Neural progenitor cell (in vitro differentiated cells): ENCODE measurements around the gene STARD3NL. TPM values are rescaled to one million over a fixed set of nuclear protein-coding genes. Genes with fewer than 3 reads are reported as not detected.

ENCODE experiments used
- DNase-seq: peaks from one replicate; pipeline ENCODE4 v3.0.0-alpha.2; 2016; ENCODE audit warnings: low spot score
- H2AFZ ChIP-seq: fragments of 200-600 bp; sonication (generic); replicated peaks from 2 replicates; pipeline ENCODE4 v1.6.1; 2016; ENCODE audit warnings: antibody characterized with exemption
- H3F3A ChIP-seq: fragments of 200-600 bp; sonication (generic); 2 replicates; pipeline ENCODE4 v1.6.1; 2016; ENCODE audit warnings: antibody characterized with exemption, low read depth
- H3K27ac ChIP-seq: fragments of 200-600 bp; sonication (generic); 2 replicates; pipeline ENCODE4 v1.5.1; 2016; ENCODE audit warnings: mild to moderate bottlenecking
- H3K27me3 ChIP-seq: fragments of 200-600 bp; sonication (generic); 2 replicates; pipeline ENCODE4 v1.6.1; 2016; ENCODE audit warnings: mild to moderate bottlenecking, moderate library complexity
- H3K36me3 ChIP-seq: fragments of 200-600 bp; sonication (generic); 2 replicates; pipeline ENCODE4 v1.5.1; 2016
- H3K4me1 ChIP-seq: fragments of 200-600 bp; sonication (generic); 2 replicates; pipeline ENCODE4 v1.6.1; 2016; ENCODE audit warnings: mixed run types
- H3K4me2 ChIP-seq: fragments of 200-600 bp; sonication (generic); 2 replicates; pipeline ENCODE4 v1.6.1; 2016
- H3K4me3 ChIP-seq: fragments of 200-600 bp; sonication (generic); 2 replicates; pipeline ENCODE4 v1.5.1; 2016
- H3K79me2 ChIP-seq: fragments of 200-600 bp; sonication (generic); 2 replicates; pipeline ENCODE4 v1.6.1; 2016; ENCODE audit warnings: low read depth
- H3K9ac ChIP-seq: fragments of 200-600 bp; sonication (generic); 2 replicates; pipeline ENCODE4 v1.6.1; 2016
- H3K9me3 ChIP-seq: fragments of 200-600 bp; sonication (generic); 2 replicates; pipeline ENCODE4 v1.5.1; 2016; ENCODE audit warnings: low read depth
- H4K20me1 ChIP-seq: fragments of 200-600 bp; sonication (generic); 2 replicates; pipeline ENCODE4 v1.6.1; 2016; ENCODE audit warnings: low read depth
- H3K27ac Mint-ChIP-seq: 3 replicates; pipeline ENCODE4 v1.8.0; 2021; ENCODE audit warnings: mixed read lengths
- H3K27me3 Mint-ChIP-seq: 2 replicates; pipeline ENCODE4 v1.8.0; 2022; ENCODE audit warnings: low read depth, mild to moderate bottlenecking, inconsistent platforms, moderate library complexity, mixed read lengths; ENCODE audit not compliant: insufficient read depth
- H3K36me3 Mint-ChIP-seq: 3 replicates; pipeline ENCODE4 v1.8.0; 2021; ENCODE audit warnings: mixed read lengths
- H3K4me1 Mint-ChIP-seq: 3 replicates; pipeline ENCODE4 v1.8.0; 2021; ENCODE audit warnings: mixed read lengths
- H3K4me3 Mint-ChIP-seq: 3 replicates; pipeline ENCODE4 v1.8.0; 2021; ENCODE audit warnings: mild to moderate bottlenecking, moderate library complexity, mixed read lengths
- H3K9me3 Mint-ChIP-seq: 3 replicates; pipeline ENCODE4 v1.8.0; 2020; ENCODE audit warnings: mixed read lengths
- CTCF ChIP-seq: fragments of 200-600 bp; sonication (generic); IDR thresholded peaks from 2 replicates; pipeline ENCODE4 v1.5.1; 2017; ENCODE audit warnings: antibody characterized with exemption, mild to moderate bottlenecking
- EZH2 ChIP-seq: fragments of 200-600 bp; sonication (generic); IDR thresholded peaks from 2 replicates; pipeline ENCODE4 v1.6.1; 2017; ENCODE audit warnings: antibody characterized with exemption, mild to moderate bottlenecking, moderate library complexity
- EZH2phosphoT487 ChIP-seq: fragments of 200-600 bp; sonication (generic); IDR thresholded peaks from 2 replicates; pipeline ENCODE4 v1.6.1; 2017; ENCODE audit warnings: antibody characterized with exemption
- total RNA-seq: library from RNA; depleted of rRNA; stranded (reverse); fragments of >200 nt; gene quantifications from 2 replicates; pipeline ENCODE4 v1.2.3, GENCODE V29; 2015; ENCODE audit warnings: low replicate concordance

STARD3NL gene
- total RNA-seq, 1 donor from 2014 or later = 121 TPM

DNA sequence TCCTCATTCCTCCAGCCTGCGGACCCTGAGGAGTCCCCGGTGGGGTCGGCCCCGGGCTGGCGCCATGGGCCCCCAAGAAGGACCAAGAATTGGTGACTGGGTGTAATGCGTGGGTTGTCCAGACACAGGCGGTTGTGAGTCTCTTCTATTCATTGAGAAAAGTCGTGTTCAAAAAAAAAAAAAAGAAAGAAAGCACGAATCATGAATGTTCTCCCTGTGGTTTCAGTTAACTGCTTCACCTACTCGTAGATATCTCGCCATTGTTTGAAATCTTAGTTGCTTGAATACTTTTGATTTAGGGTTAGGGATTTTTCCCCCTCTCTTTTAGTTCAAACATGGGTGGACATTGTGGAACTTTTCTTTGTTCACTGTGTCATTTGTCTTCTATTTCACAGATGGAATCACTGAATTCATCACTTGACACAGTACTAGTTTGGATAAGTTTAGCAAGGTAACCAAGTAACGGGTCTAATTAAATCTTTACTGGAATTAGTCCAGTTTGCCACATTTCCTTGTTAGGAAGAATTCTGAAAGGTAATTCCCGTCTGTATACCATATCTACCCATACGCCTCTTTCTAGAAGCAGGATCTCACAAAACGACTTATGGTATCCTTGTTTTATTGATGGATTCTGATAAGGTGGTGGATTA lies 775 bp downstream of the STARD3NL start:
- H3K36me3 Mint-ChIP-seq = peaks cover 11% of the 10 kb centered on the region

DNA sequence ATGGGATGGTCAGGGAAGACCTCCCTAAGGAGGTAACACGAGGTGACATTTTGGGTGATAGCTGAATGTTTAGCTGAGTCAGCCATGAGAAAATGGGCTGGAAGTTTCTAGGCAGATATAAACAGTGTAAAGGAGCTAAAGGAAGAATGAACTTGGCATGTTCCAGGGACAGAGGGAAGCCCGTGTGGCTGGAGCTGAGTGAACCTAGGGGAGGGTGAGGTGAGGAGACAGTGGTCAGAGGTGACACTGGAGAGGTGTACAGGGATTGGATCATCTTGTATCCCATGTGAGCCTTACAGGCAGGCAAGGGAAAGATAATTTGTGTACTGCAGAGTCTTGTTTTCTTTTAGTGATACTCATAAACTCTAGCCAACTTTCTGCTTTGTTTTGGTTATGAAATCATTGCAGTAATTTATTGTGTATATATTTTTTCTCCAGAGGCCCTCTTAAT lies 1.8 kb downstream of the STARD3NL start:
- H3K9me3 ChIP-seq = no peaks in the 10 kb centered on the region
- H3K27me3 ChIP-seq = no peaks in the 10 kb centered on the region
- no peaks in the 10 kb centered on the region for H3K36me3 ChIP-seq
- TF ChIP-seq EZH2 = no peak
- no peak for TF ChIP-seq EZH2phosphoT487
- TF ChIP-seq CTCF = no peak
- H3K27ac ChIP-seq = no peak overlapping the region
- H3K9me3 Mint-ChIP-seq = no peaks in the 10 kb centered on the region
- H3K79me2 ChIP-seq = peaks cover 65% of the 10 kb centered on the region
- H2AFZ ChIP-seq = no peak overlapping the region
- peak overlapping the region; percentile 10 for H3K27ac Mint-ChIP-seq
- peaks cover 4% of the 10 kb centered on the region for H4K20me1 ChIP-seq
- H3K27me3 Mint-ChIP-seq = peaks cover 3% of the 10 kb centered on the region
- H3K4me1 Mint-ChIP-seq = peaks cover 28% of the 10 kb centered on the region
- H3K9ac ChIP-seq = no peak overlapping the region
- peaks cover 8% of the 10 kb centered on the region for H3F3A ChIP-seq
- peak overlapping the region; percentile 98 for H3K4me3 Mint-ChIP-seq
- DNase-seq = no peak
- H3K36me3 Mint-ChIP-seq = peaks cover 17% of the 10 kb centered on the region
- H3K4me2 ChIP-seq = peak overlapping the region; percentile 87
- peaks cover 7% of the 10 kb centered on the region for H3K4me1 ChIP-seq
- H3K4me3 ChIP-seq = peak overlapping the region; percentile 84

More for the DNA sequence above, 775 bp downstream of the STARD3NL start:
- Histone ChIP-seq H3K27ac (no peak overlapping the region), H3K27me3 (no peaks in the 10 kb centered on the region), H2AFZ (peak overlapping the region; percentile 78), H3K9ac (peak overlapping the region; percentile 21), H3K36me3 (no peaks in the 10 kb centered on the region), H3F3A (peaks cover 8% of the 10 kb centered on the region), H3K9me3 (no peaks in the 10 kb centered on the region), H3K4me2 (peak overlapping the region; percentile 87), H4K20me1 (peaks cover 4% of the 10 kb centered on the region), H3K4me3 (peak overlapping the region; percentile 84), H3K4me1 (peaks cover 7% of the 10 kb centered on the region), H3K79me2 (peaks cover 55% of the 10 kb centered on the region)
- TF ChIP-seq EZH2 = no peak
- TF ChIP-seq CTCF = no peak
- TF ChIP-seq EZH2phosphoT487 = no peak
- Mint-ChIP-seq H3K4me1 (peaks cover 28% of the 10 kb centered on the region), H3K4me3 (peak overlapping the region; percentile 98), H3K27me3 (peaks cover 3% of the 10 kb centered on the region), H3K27ac (peak overlapping the region; percentile 96), H3K9me3 (no peaks in the 10 kb centered on the region)
- no peak for DNase-seq

GRCh38 chr7:38181111-38181510 lies 3.1 kb downstream of the STARD3NL start:
- Histone ChIP-seq H3K4me1 (peaks cover 7% of the 10 kb centered on the region), H3K27ac (no peak overlapping the region), H3K79me2 (peaks cover 78% of the 10 kb centered on the region), H3K9ac (no peak overlapping the region), H3K36me3 (no peaks in the 10 kb centered on the region), H3K4me3 (no peak overlapping the region), H4K20me1 (peaks cover 17% of the 10 kb centered on the region), H3K9me3 (no peaks in the 10 kb centered on the region), H3K27me3 (no peaks in the 10 kb centered on the region), H3K4me2 (no peak overlapping the region), H3F3A (peaks cover 8% of the 10 kb centered on the region), H2AFZ (no peak overlapping the region)
- peaks cover 25% of the 10 kb centered on the region for H3K36me3 Mint-ChIP-seq
- TF ChIP-seq EZH2phosphoT487 = no peak
- TF ChIP-seq CTCF = no peak
- H3K27me3 Mint-ChIP-seq = peaks cover 3% of the 10 kb centered on the region
- no peaks in the 10 kb centered on the region for H3K9me3 Mint-ChIP-seq
- no peak overlapping the region for H3K27ac Mint-ChIP-seq
- no peak for DNase-seq
- H3K4me3 Mint-ChIP-seq = no peak overlapping the region
- H3K4me1 Mint-ChIP-seq = peaks cover 28% of the 10 kb centered on the region
